Measurements from ENCODE around the gene HTR3E.
"Not testable (repeated sequence)": the region's sequence is repeated elsewhere in the genome, so short reads cannot be mapped to it uniquely, and the experiment has no call there.

The HTR3E gene

DNA sequence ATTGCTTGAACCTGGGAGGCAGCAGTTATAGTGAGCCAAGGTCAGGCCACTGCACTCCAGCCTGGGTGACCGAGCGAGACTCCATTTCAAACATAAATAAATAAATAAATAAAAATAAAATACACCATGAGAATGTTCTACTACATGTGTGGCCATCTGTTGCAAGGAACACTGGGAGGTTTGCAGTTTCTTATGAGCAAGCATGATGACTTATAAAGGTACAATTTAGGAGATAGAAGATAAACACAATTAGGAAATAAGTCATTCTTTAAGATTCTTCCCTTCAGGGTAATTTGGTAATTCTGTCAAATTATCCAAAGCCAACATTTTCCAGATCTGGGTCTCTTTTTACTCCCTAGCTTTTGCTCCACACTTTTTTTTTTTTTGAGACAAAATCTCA, 30.7 kb upstream of the HTR3E start:
- Histone ChIP-seq H3F3A (ENCODE audit: insufficient read depth, low read length) (no peaks in the 10 kb centered on the region), H3K9ac (ENCODE audit: low read length) (no peak overlapping the region), H3K4me2 (ENCODE audit: low read depth, low read length) (no peak overlapping the region), H3K36me3 (replicated peaks; ENCODE audit: insufficient read depth, low read length) (no peaks in the 10 kb centered on the region), H3K79me2 (ENCODE audit: low read length) (no peaks in the 10 kb centered on the region), H4K20me1 (ENCODE audit: insufficient read depth, low read length) (no peaks in the 10 kb centered on the region), H2AFZ (ENCODE audit: low read length) (no peak overlapping the region), H3K9me3 (replicated peaks; ENCODE audit: insufficient read depth, low read length) (no peaks in the 10 kb centered on the region), H3K27me3 (replicated peaks; ENCODE audit: insufficient read depth, low read length) (no peaks in the 10 kb centered on the region), H3K4me3 (ENCODE audit: low read length) (no peak overlapping the region), H3K27ac (ENCODE audit: low read length) (no peak overlapping the region), H3K9me2 (replicated peaks; ENCODE audit: insufficient read depth, low read length) (no peaks in the 10 kb centered on the region), H3K4me1 (ENCODE audit: low read length) (no peaks in the 10 kb centered on the region)
- no peak for DNase-seq
- TF ChIP-seq EZH2 (optimal IDR thresholded peaks at IDR 0.05; ENCODE audit: low read depth, low read length) (no peak), EZH2phosphoT487 (IDR thresholded peaks at IDR 0.05; ENCODE audit: low read length) (no peak)
- TF ChIP-seq, protein P1, sequence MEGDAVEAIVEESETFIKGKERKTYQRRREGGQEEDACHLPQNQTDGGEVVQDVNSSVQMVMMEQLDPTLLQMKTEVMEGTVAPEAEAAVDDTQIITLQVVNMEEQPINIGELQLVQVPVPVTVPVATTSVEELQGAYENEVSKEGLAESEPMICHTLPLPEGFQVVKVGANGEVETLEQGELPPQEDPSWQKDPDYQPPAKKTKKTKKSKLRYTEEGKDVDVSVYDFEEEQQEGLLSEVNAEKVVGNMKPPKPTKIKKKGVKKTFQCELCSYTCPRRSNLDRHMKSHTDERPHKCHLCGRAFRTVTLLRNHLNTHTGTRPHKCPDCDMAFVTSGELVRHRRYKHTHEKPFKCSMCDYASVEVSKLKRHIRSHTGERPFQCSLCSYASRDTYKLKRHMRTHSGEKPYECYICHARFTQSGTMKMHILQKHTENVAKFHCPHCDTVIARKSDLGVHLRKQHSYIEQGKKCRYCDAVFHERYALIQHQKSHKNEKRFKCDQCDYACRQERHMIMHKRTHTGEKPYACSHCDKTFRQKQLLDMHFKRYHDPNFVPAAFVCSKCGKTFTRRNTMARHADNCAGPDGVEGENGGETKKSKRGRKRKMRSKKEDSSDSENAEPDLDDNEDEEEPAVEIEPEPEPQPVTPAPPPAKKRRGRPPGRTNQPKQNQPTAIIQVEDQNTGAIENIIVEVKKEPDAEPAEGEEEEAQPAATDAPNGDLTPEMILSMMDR (IDR thresholded peaks at IDR 0.05; ENCODE audit: low read length), result no peak

DNA sequence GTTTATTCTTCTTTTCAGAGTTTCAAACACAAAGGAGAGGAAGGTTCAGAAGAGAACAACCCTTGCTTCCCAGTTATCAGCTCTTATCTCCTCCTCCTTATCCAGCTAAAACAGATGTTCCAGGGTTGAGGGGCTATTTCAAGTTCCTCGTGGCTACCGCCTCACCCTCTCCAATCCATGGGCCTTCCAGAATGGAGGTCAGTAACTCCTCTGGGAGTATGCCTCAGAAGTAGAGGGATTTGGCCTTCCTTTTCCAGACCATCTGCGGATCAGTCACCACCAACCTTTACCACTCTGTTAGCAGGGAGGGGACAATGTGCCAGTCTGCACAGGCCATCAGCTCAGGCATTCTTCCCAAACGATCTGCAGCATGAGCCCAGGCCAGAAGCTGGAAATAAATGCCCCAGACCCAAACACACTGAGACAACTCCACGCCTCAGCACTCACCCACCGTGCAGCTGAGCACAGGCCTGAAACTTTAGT, 29.2 kb upstream of the HTR3E start:
- no peak overlapping the region for H3K27ac ChIP-seq (ENCODE audit: low read length)
- no peak overlapping the region for H2AFZ ChIP-seq (ENCODE audit: low read length)
- H3K27me3 ChIP-seq (replicated peaks; ENCODE audit: insufficient read depth, low read length), result no peaks in the 10 kb centered on the region
- H3K9ac ChIP-seq (ENCODE audit: low read length), result no peak overlapping the region
- no peaks in the 10 kb centered on the region for H3K9me3 ChIP-seq (replicated peaks; ENCODE audit: insufficient read depth, low read length)
- no peaks in the 10 kb centered on the region for H3K79me2 ChIP-seq (ENCODE audit: low read length)
- no peaks in the 10 kb centered on the region for H3K4me1 ChIP-seq (ENCODE audit: low read length)
- no peaks in the 10 kb centered on the region for H3K9me2 ChIP-seq (replicated peaks; ENCODE audit: insufficient read depth, low read length)
- TF ChIP-seq EZH2phosphoT487 (IDR thresholded peaks at IDR 0.05; ENCODE audit: low read length) (no peak), EZH2 (optimal IDR thresholded peaks at IDR 0.05; ENCODE audit: low read depth, low read length) (no peak)
- TF ChIP-seq, protein P1 (IDR thresholded peaks at IDR 0.05; ENCODE audit: low read length), result no peak
- H3K36me3 ChIP-seq (replicated peaks; ENCODE audit: insufficient read depth, low read length), result no peaks in the 10 kb centered on the region
- DNase-seq, result no peak
- no peak overlapping the region for H3K4me2 ChIP-seq (ENCODE audit: low read depth, low read length)
- H3F3A ChIP-seq (ENCODE audit: insufficient read depth, low read length), result no peaks in the 10 kb centered on the region
- H4K20me1 ChIP-seq (ENCODE audit: insufficient read depth, low read length), result no peaks in the 10 kb centered on the region
- H3K4me3 ChIP-seq (ENCODE audit: low read length), result no peak overlapping the region

DNA sequence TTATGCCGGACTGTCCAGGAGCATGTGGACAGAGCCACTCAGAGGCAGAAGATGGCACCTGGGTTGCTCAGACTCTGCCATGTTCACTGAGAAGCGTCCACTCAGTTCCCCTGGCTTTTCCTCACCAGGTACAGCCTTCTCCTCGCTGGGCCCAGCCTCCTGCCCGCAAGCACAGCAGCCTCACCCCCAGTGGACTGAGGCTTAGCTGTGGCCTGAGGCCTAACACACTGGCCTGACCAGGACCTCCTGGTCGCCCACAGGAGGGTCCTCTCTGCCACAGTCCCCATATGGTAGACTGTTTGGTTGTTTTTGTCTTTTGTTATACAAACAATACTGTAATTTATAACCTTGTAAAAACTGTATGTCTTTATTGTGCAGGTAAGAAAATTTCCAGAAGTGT, 28.5 kb upstream of the HTR3E start:
- Histone ChIP-seq H3K4me3 (ENCODE audit: low read length) (no peak overlapping the region), H3K9me2 (replicated peaks; ENCODE audit: insufficient read depth, low read length) (no peaks in the 10 kb centered on the region), H3K36me3 (replicated peaks; ENCODE audit: insufficient read depth, low read length) (no peaks in the 10 kb centered on the region), H4K20me1 (ENCODE audit: insufficient read depth, low read length) (no peaks in the 10 kb centered on the region), H3K27ac (ENCODE audit: low read length) (no peak overlapping the region), H3K9ac (ENCODE audit: low read length) (no peak overlapping the region), H3F3A (ENCODE audit: insufficient read depth, low read length) (no peaks in the 10 kb centered on the region), H3K27me3 (replicated peaks; ENCODE audit: insufficient read depth, low read length) (no peaks in the 10 kb centered on the region), H3K9me3 (replicated peaks; ENCODE audit: insufficient read depth, low read length) (no peaks in the 10 kb centered on the region), H2AFZ (ENCODE audit: low read length) (no peak overlapping the region), H3K4me2 (ENCODE audit: low read depth, low read length) (no peak overlapping the region), H3K4me1 (ENCODE audit: low read length) (no peaks in the 10 kb centered on the region), H3K79me2 (ENCODE audit: low read length) (no peaks in the 10 kb centered on the region)
- no peak for TF ChIP-seq EZH2phosphoT487 (IDR thresholded peaks at IDR 0.05; ENCODE audit: low read length)
- TF ChIP-seq EZH2 (optimal IDR thresholded peaks at IDR 0.05; ENCODE audit: low read depth, low read length), result no peak
- TF ChIP-seq, protein P1 (IDR thresholded peaks at IDR 0.05; ENCODE audit: low read length), result no peak
- DNase-seq, result no peak

DNA sequence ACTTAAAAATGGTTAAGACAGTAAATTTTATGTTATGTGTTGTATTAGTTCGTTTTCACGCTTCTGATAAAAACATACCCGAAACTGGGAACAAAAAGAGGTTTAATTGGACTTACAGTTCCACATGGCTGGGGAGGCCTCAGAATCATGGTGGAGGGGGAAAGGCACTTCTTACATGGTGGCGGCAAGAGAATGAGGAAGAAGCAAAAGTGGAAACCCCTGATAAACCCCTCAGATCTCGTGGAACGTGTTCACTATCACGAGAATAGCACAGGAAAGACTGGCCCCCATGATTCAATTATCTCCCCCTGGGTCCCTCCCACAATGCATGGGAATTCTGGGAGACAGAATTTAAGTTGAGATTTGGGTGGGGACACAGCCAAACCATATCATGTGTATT, 25.7 kb upstream of the HTR3E start:
- H3K9me2 ChIP-seq (replicated peaks; ENCODE audit: insufficient read depth, low read length); H2AFZ ChIP-seq (ENCODE audit: low read length); H3K9ac ChIP-seq (ENCODE audit: low read length); H3F3A ChIP-seq (ENCODE audit: insufficient read depth, low read length); H3K27ac ChIP-seq (ENCODE audit: low read length); H3K4me1 ChIP-seq (ENCODE audit: low read length); H3K36me3 ChIP-seq (replicated peaks; ENCODE audit: insufficient read depth, low read length); H3K79me2 ChIP-seq (ENCODE audit: low read length); DNase-seq; H4K20me1 ChIP-seq (ENCODE audit: insufficient read depth, low read length); H3K27me3 ChIP-seq (replicated peaks; ENCODE audit: insufficient read depth, low read length); H3K9me3 ChIP-seq (replicated peaks; ENCODE audit: insufficient read depth, low read length); H3K4me3 ChIP-seq (ENCODE audit: low read length); H3K4me2 ChIP-seq (ENCODE audit: low read depth, low read length): not testable (repeated sequence)
